ENCODE measurements around the gene NDUFAF5.
"Not testable (repeated sequence)": the region's sequence is repeated elsewhere in the genome, so short reads cannot be mapped to it uniquely, and the experiment has no call there.

GRCh38 chr20:13738187-13738586 lies 46.6 kb upstream of the NDUFAF5 start:
- not testable (repeated sequence) for TF ChIP-seq CTCF (conservative IDR thresholded peaks at IDR 0.05 in 1 of 2, IDR thresholded peaks at IDR 0.05 in 1 of 2; ENCODE audit: extremely low read depth in 1 of 2, insufficient read depth in 1 of 2, low read depth in 1 of 2, low read length in 2 of 2); EZH2 (IDR thresholded peaks at IDR 0.05; ENCODE audit: borderline replicate concordance, low read length)

Data from mammary epithelial cell (primary cell).